HG03135 (cell line): Measurements from ENCODE around the gene SLC16A10.
A peak's percentile ranks its signal among the peaks of the same experiment; 100 is the strongest.
"Not testable (repeated sequence)": the region's sequence is repeated elsewhere in the genome, so short reads cannot be mapped to it uniquely, and the experiment has no call there.

Experiments
- ATAC-seq: cut with Tn5 transposase; IDR thresholded peaks from one replicate; pipeline ENCODE4 v1.9.1; 2021; ENCODE audit warnings: mild to moderate bottlenecking, moderate library complexity; ENCODE audit not compliant: unreplicated experiment

SLC16A10 gene, protein sequence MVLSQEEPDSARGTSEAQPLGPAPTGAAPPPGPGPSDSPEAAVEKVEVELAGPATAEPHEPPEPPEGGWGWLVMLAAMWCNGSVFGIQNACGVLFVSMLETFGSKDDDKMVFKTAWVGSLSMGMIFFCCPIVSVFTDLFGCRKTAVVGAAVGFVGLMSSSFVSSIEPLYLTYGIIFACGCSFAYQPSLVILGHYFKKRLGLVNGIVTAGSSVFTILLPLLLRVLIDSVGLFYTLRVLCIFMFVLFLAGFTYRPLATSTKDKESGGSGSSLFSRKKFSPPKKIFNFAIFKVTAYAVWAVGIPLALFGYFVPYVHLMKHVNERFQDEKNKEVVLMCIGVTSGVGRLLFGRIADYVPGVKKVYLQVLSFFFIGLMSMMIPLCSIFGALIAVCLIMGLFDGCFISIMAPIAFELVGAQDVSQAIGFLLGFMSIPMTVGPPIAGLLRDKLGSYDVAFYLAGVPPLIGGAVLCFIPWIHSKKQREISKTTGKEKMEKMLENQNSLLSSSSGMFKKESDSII

DNA sequence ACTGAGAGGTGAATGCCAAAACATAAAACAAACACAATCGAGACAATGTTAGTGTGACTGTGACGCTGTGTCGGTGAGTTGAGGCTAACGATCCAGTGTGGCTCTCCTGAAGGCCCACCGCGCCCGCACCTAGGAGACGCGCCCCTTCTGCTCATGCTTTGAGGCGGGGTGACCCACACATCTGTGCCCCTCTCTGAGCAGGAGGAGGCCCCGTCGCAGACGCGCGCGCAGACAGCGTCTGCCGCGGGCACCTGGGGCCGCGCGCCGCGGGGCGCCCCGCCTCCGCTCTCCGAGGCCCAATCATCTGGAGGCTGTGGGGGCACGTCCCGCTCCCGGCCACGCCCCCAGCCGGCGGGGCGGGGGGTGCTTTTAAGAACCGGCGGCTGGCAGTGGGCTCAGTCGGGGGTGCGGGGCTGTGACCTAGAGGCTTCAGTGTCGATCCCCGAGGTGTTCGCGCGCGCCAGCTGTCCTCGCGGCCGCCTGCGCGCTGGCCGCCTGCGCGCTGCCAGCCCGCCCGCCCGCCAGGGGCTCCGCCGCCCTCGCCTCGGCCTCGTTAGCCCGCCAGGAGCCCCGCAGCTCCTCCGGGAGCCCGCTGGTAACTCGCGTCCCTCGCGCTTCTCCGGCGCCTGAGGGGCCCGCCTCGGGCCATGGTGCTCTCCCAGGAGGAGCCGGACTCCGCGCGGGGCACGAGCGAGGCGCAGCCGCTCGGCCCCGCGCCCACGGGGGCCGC, at the start of gene SLC16A10:
TSS of gene SLC16A10 (plus strand) at position 398 of the 730 bp plus-strand sequence. CDS start at position 648, 250 bp downstream.
- peak; percentile 80 for ATAC-seq

DNA sequence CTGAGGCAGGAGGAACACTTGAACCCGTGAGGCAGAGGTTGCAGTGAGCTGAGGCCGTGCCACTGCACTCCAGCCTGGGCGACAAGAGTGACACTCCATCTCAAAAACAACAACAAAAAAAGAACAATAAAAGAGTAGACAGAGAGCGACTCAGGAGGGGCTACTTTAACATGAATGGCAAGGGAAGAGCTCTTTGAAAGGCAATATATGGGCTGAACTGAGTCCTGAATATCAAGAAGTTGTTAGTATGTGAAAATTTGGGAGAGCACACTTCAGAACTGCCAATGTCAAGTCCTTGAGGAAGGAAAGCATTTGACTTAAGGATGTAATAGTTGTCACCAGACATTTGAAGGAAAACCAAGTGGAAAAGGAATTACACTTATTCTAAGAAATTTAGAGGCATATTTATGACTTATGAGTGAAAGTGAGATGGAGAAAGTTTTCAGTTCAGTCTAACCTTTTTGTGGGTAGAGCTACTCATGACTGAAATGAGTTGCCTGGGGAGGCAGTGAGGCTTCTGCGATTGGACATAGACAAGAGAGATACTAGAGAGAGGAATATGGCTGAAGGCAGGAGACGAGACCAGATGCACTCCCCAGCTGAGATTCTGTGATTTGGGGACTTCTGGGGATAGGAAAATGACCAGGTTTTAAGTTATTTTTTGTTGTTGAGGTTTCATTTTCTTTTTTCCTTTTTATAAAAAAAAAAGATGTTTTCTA, 48.6 kb upstream of the SLC16A10 start:
- no peak for ATAC-seq

DNA sequence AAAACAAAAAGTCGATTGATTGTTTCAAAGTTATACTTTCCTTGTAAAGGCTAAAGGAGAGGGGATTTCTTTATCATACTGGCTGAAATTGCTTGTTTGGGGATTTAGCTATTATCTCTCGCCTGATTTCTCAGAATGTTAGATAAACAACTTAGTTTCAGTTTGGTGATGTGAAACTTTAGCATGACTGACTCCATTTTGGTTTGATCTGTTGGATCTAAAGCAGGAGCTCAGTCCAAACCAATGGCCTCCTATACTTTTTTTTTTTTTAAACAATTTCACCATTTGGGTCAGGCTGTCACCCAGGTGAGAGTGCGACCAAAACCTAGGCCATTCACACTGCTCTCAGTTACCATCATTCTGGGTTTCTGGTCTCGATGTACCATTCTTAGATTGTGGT, 45.4 kb upstream of the SLC16A10 start:
- no peak for ATAC-seq

DNA sequence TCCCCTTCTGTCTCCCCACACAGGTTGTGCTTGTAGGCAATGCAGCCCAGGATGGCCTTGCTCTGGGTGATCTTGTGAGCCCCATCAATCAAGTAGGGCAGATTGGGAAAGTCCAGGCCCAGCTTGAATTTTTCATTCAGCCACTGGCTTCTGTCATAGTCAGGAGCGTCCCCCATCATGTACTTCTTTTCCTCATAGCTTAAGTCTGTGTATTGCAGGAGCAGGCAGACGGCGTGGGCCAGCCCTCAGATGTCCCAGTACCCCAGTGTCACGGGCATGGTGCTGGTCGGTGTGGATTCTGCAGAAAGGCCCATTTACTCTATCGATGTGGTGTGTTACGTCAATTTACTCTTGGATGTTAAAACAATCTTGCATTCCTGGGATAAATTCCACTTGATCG, 40.1 kb upstream of the SLC16A10 start:
- no peak for ATAC-seq

DNA sequence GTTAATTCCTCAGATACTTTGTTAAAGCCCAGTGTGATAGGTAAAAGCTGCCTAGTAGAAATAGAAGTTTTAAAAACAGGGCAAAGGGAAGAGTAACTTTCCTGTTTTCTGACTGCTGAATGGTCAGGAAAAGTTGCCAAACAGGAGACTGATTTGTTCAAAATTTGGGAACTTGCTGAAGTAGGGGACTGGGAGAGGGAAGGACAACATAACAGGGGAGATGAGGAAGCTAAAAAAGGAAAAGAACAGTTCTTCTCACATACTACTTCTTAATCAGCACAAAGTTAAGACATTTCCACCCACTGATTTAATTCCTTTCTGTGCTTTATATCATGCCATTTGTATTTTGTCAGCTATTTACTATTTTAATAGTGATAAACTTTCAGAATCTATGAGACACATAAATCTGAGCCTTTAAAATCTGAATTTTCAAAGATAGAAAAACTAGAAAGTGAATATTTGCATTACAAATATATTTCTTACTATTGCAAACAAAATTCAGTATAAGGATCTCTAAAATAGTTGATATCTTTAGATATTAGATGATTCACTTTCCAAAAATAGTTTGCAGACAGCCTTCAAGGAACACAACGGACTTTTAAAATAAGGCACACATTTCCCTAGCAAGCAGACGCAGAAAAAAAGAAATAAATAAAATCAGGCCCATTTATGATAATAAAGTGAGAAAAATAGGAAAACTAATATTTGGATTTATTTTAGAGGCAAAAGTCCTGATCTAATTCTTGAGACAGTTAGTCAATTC, 36.9 kb upstream of the SLC16A10 start:
- ATAC-seq: no peak

DNA sequence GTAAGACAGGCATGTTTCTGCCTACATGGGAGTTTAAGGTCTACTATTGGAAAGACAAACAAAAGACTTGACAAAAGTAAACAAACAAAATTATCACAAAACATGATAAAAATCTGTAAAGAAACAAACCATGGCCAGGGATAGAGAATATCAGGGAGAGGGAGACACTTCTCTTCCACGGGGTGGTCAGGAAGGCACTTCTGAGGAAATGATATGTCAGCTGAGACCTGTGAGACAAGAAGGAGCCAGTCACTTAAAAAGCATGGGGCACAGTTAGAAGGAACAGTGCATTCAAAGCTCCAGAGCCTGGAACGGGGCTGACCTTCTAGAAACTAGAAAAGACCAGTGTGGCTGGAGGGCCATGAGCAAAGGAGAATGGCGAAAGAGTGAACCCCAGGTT, 35.1 kb upstream of the SLC16A10 start:
- ATAC-seq: no peak

DNA sequence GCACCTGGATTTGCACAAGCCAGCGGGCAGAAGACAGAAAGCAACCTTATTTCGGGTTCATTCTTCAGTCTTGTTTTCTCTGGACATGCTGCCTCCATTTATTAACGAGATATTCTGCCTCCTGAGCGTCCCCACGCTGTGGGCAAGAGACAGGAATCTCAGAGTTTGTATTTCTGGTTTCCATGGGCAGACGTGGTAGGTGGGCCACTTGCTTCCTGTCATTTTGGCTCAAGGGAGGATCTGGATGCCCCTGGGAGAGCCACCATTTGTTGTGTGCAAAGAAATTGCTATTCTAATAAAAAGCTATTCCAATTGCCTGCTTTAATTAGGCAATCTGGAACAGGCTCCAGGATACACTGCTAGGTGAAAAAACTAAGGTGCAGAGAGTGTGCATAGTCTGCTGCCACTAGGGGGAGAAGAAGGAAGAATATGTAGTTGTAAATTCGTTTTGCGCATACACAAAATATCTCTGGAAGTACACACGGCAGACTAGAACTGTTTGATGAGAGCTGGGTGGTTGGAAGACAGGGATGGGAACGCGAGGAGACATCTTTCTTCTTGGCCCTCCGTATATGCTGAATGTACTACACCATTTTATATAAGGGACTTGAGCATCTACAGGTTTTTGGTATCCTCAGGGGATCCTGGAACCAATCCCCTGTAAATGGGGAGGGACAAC, 30.1 kb upstream of the SLC16A10 start:
- no peak for ATAC-seq

DNA sequence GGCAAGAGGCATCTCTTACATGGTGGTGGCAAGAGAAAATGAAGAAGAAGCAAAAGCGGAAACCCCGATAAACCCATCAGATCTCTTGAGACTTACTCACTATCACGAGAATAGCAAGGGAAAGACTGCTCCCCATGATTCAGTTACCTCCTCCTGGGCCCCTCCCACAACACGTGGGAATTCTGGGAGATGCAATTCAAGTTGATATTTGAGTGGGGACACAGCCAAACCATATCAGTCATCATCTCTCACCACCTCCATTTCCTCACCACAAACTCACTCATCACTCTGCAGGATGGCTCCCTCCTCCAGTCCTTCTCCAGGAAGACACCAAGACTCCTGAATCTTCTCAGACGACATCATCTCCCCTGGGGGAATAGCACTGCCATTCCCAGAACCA, 25.8 kb upstream of the SLC16A10 start:
- no peak for ATAC-seq

DNA sequence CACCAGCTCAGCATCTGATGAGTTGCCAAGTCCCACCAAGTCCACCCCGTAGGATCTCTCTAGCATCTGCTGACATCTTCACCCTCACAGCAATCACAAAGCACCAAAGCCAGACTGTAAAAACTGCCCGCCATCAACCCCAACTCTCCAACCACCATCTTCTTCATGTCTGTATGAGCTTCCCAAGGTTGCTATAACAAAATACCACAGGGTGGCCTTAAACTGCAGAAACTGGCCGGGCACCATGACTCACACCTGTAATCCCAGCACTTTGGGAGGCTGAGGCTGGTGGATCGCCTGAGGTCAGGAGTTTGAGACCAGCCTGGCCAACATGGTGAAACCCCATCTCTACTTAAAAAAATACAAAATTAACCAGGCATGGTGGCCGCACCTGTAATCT, 25.3 kb upstream of the SLC16A10 start:
- ATAC-seq: not testable (repeated sequence)

DNA sequence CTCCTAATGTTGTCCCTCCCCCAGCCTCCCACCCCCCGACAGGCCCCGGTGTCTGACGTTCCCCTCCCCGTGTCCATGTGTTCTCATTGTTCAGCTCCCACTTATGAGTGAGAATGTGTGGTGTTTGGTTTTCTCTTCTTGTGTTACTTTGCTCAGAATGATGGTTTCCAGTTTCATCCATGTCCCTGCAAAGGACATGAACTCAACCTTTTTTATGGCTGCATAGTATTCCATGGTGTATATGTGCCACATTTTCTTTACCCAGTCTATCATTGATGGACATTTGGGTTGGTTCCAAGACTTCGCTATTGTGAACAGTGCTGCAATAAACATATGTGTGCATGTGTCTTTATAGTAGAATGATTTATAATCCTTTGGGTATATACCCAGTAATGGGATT, 24.4 kb upstream of the SLC16A10 start:
- not testable (repeated sequence) for ATAC-seq

DNA sequence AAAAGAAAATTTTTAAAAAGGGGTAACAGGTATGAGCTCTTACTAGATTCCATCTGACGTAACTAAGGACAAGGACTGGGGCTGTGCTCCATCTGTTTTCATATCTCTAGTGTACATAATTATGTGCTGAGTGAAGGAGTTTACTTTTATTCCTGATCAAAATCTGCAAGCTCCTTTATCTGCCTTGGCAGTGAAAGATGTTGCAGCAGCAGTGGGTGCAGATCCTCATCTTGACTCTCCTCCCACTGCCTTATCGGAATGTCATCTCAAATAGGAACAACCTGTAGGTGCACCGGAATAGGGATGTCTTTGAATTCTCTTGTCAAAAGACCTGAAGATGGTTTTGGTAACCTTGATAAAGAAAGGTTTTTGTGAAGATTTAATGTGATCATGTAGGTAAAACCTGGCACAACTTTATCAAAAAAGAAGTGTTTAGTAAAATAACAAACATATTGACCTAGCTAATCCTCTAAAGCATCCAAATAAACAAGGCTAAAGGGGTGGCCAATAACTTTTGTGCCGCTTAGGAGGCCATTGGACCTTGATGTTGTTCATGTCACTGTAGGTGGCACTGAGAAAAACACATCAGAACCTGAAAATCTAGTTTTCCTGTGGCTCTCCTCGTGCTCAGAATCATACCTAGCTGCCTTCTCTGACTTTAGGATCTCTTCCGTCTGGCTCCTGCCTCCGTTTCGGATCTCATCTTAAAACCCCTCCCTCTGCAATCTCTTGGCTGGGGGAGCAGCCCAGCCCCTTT, 19.0 kb upstream of the SLC16A10 start:
- no peak for ATAC-seq

DNA sequence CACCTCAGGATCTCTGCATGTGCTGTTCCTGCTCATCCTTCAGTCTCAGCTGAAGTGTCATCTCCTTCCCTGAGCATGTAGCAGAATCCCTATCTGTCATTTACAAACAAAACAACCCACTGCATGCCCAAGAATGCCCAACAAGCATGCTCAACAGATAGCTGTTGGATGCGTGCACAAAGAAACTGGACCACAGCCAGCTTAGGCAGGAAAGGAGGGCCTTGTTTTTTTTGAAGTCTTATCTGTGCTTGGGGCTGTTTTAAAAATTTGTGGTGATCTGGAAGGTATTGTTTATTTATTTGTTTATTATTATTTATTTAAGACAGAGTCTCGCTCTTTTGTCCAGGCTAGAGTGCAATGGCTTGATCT, 18.5 kb upstream of the SLC16A10 start:
- ATAC-seq: no peak

DNA sequence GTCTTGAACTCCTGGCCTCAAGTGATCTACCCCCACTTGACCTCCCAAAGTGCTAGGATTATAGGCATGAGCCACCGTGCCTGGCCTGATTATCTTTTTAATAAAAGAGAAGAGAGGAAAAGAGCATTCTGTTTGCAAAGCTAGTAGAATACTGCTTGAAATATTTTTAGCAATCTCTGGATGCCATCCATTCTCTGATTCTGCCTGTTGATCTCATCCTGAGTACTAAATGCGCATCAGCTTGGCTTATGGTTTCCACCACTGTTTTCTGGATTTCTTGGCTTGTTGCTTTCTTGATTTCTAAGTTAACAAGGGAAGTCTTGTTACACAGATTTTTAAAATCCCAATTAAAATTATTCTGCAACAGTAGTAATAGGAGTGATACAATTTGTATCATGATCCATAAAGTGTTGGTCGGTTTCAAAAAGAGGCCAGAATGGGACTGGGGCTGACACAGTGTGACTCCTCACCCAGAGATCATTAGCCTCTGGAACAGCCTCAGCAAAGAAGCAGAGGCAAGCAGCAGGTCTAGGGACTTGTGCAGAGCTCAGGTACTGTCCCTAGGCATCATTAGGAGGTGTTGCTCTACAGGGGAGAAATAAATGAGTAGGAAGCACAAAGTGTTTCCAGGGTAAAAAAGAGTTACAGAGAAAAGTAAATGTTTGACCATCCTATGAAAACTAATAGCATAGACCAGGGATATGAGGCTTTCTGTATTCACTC, 17.8 kb upstream of the SLC16A10 start:
- no peak for ATAC-seq

DNA sequence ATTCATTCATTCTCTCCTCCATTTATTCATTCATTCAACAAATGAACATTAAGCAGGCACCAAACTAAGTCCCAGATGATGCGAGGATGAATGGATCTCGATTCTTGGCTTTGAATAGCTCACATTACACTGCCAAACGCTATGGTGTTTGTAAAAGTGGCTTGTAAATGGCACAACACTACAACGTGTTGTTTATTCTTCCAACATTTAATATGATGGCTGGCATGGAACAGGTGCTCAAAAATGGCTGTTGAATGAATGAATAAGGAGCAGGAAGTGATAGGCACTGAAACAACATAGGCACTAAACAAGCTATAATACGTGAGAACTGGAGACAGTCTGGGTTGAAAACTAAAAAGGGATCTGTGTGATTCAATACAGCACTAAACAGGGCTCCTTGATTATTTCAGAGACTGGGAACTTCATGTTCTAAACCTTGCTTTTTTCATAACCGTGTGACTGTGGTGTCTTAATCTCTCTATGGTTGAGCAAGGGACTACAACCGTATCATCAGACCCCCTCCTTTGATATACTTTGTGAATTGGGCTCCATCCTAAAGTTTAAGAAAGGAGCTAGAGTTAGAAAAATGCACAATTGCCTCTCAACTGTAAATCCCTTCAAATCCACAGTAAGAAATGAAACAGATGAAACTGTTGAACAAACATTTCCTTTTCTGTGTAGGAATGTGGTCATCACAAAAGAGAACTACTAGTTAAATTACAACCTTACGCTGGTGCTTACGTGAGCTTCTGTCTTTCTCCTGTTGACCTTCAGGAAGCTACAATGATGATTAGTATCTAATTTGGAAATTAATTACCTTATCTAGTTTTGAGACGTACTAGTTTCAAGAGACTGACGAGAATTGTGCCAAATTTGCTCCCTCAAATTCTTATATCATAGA, 16.9 kb upstream of the SLC16A10 start:
- ATAC-seq: no peak

DNA sequence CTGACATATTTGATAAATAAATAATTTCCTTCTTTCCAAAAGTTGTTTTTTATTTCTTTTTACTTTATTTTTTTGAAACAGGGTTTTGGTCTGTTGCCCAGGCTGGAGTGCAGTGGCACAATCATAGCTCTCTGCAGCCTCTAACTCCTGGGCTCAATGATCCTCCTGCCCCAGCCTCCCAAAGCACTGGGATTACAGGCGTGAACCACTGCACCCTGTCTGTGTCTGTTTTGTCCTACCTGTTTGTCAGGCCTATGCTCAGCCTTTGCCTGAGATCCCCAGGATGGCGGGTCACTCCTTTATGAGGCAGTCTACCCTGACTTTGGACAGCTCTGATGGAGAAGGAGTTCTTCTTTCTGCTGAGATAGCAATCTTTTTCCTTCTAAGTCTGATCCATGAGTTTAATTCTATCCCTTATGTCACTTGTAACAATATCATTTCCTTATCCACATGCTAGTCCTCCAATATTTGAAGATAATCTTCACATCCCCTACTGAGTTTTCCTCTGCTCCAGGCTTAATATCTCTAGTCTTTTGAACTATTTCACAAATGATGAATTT, 14.4 kb upstream of the SLC16A10 start:
- ATAC-seq: no peak

DNA sequence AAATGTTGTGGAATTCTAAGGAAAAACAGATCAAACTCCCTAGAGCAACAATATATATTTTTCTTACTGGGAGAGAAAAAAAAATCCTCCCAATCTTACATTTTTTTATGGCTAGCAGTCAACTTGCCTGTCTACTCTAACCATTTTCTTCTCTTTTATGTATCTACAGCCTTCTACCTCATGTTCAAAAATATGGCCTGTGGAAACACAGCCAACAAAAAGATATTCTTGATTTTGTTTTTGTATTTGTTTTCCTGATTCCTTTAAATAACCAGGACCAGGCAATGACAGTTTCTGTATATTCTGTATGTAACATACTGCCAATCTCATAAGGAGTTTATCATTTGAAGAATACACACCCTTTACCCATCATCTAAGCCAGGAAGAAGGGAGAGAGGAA, 13.0 kb upstream of the SLC16A10 start:
- ATAC-seq: no peak

DNA sequence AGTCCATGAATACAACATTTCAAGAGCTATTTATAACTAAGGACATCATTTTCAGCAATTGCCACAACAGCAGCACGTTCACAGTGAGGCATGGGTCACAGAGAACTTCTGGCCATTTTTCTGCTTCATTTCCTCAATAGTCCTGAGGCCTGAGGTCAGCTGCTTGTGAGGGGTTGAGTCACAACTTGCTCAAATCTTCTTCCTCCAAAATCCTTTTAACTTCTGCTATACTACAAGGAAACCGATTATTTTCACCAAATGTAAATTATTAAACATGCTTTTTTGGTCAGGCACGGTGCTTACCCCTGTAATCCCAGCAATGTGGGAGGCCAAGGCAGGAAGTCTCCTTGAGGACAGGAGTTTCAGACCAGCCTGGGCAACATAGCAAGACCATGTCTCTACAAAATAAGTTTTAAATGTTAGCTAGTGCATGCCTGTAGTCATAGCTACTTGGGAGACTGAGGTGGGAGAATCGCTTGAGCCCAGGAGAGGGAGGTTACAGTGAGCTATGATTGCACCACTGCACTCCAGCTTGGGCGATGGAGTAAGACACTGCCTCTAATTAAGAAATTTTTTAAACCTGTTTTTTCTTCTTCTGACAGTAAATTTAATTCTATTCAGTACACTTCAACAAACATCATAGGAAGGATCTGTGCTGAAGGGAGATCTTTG, 11.1 kb upstream of the SLC16A10 start:
- ATAC-seq: no peak
